Stimulated activated naive CD8-positive, alpha-beta T cell treated with anti-CD3 and anti-CD28 coated beads, Interleukin-15, Interleukin-2, amounts not matched to agents 100 ng/mL and 50 ng/mL, for 24 hours (primary cell): Measurements from ENCODE around the gene CSNK1G1.
"Not testable (repeated sequence)": the region's sequence is repeated elsewhere in the genome, so short reads cannot be mapped to it uniquely, and the experiment has no call there.

Experiments
- H3K27ac Mint-ChIP-seq: one replicate; pipeline ENCODE4 v1.8.0; 2021; ENCODE audit warnings: mild to moderate bottlenecking, mixed read lengths
- H3K27me3 Mint-ChIP-seq: one replicate; pipeline ENCODE4 v1.8.0; 2021; ENCODE audit warnings: mixed read lengths
- H3K36me3 Mint-ChIP-seq: one replicate; pipeline ENCODE4 v1.8.0; 2021; ENCODE audit warnings: low read depth, mixed read lengths
- H3K4me1 Mint-ChIP-seq: one replicate; pipeline ENCODE4 v1.8.0; 2021; ENCODE audit warnings: low read depth, mixed read lengths
- H3K4me3 Mint-ChIP-seq: one replicate; pipeline ENCODE4 v1.8.0; 2021; ENCODE audit warnings: mild to moderate bottlenecking, mixed read lengths
- H3K9me3 Mint-ChIP-seq: one replicate; pipeline ENCODE4 v1.8.0; 2021; ENCODE audit warnings: mixed read lengths

The CSNK1G1 gene

DNA sequence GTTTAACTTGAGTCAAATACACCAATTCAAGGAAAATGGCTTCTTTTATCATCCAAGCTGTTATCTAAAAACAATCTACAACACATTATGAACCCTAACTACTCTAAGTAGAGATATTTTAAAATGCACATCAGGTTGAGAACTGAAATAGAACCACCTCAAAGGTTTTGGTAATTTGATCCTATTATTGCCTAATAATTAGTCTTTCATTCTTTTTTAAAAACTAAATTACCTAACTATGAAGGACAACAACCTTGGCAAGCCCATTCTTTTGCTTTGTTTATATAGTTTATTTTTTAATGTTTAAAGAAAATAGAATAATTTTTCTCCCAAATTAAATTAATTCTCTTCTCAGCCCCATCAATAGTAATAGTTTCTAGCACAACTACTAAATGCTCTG is 132.1 kb downstream of the CSNK1G1 start:
- H3K4me3 Mint-ChIP-seq: no peak overlapping the region
- H3K36me3 Mint-ChIP-seq: peaks cover 19% of the 10 kb centered on the region

DNA sequence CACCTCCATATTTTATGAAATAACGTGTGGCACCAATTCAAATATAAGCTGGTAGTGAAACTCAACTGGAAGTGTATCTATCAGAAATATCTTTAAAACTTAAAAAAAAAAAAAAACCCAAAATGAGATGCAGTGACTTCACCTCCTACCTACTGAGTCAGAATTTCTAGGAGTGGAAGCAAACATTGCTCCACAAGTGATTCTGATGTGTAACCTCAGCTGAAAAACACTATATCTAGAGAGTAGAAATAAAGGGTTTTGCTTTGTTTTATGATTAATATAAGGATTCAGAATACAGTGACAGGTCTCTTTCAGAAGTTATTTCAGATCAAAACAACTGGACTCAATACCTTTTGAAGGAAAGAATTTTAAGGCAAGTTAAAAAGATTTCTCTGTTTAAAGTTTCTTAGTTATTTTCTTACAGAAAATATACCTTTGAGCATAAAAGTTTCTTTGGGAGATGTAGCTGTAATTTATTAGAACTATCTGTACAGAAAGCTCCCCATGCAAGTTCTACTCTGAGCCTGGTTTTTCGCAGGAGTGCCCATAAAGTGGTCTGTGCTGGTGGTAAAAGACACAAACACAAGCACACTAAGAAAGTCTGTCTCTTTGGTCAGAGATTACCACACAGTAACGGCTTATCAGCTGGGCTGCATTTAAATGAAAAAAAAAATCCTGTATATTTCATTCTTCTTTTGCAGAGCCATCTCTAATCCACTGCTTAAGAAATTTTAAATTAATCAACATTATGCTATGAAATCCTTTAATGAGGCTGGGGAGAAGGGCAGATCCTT is 133.2 kb downstream of the CSNK1G1 start:
- H3K4me3 Mint-ChIP-seq: no peak overlapping the region

More for the DNA sequence above, 132.1 kb downstream of the CSNK1G1 start:
- Mint-ChIP-seq H3K27me3 (no peaks in the 10 kb centered on the region), H3K4me1 (peaks cover 24% of the 10 kb centered on the region), H3K9me3 (no peaks in the 10 kb centered on the region), H3K27ac (no peak overlapping the region)

DNA sequence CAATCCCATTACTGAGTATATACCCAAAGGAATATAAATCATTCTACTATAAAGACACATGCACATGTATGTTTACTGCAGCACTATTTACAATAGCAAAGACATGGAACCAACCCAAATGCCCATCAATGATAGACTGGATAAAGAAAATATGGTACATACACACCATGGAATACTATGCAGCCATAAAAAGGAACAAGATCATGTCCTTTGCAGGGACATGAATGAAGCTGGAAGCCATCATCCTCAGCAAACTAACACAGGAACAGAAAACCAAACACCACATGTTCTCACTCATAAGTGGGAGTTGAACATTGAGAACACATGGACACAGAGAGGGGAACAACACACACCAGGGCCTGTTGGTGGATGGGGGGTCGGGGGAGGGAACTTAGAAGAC is 134.1 kb downstream of the CSNK1G1 start:
- not testable (repeated sequence) for H3K27ac Mint-ChIP-seq, H3K27me3 Mint-ChIP-seq, H3K4me3 Mint-ChIP-seq, H3K9me3 Mint-ChIP-seq
- H3K4me1 Mint-ChIP-seq: peaks cover 20% of the 10 kb centered on the region
- peaks cover 10% of the 10 kb centered on the region for H3K36me3 Mint-ChIP-seq

More for the DNA sequence above, 133.2 kb downstream of the CSNK1G1 start:
- no peaks in the 10 kb centered on the region for H3K27me3 Mint-ChIP-seq
- H3K4me1 Mint-ChIP-seq: peaks cover 20% of the 10 kb centered on the region
- no peak overlapping the region for H3K27ac Mint-ChIP-seq
- H3K9me3 Mint-ChIP-seq: no peaks in the 10 kb centered on the region
- peaks cover 17% of the 10 kb centered on the region for H3K36me3 Mint-ChIP-seq

DNA sequence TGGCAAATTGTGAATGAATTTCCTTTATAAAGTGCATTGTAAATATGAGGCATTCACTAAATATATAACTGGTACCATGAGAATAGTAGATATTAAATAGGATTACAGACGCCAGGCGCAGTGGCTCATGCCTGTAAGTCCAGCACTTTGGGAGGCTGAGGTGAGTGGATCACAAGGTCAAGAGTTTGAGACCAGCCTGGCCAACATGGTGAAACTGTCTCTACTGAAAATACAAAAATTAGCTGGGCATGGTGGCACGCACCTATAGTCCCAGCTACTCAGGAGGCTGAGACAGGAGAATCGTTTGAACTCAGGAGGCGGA is 138.6 kb downstream of the CSNK1G1 start:
- not testable (repeated sequence) for H3K4me1 Mint-ChIP-seq, H3K27ac Mint-ChIP-seq, H3K4me3 Mint-ChIP-seq, H3K27me3 Mint-ChIP-seq, H3K9me3 Mint-ChIP-seq
- H3K36me3 Mint-ChIP-seq: peaks cover 24% of the 10 kb centered on the region

DNA sequence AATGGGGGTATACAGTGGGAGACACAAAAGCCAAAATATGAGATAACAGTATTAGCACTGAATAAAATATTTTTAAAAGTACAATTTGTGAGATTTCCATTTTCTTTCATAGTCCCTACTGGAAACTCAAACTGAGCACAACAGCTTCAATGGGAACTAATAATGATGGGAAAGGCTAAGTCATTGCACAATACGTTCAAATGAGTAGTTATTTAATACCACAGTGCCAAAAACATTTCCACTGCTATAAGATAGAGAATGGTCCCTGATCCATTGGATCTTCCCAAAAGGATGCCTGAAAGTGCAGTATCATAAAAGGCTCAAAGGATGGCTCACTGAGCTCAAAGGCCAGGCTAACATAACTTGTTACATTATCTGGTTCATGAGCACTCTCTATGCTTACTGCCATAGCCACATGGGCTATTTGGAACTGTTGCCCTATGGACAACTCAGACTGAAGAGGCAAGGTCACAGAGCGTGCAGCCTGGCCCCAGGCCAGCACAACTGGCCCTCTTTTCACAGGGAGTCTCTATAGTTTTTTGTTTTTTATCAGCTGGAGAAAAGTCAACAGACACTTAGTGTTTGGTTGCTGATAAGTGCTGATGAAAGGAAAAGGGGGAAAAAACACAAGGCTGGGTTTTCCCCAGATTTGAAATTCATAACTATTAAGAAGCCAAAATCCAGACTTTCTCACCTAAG is 139.1 kb downstream of the CSNK1G1 start:
- Mint-ChIP-seq H3K4me3 (no peak overlapping the region), H3K27ac (no peak overlapping the region), H3K4me1 (peaks cover 4% of the 10 kb centered on the region), H3K36me3 (peaks cover 26% of the 10 kb centered on the region), H3K9me3 (no peaks in the 10 kb centered on the region), H3K27me3 (no peaks in the 10 kb centered on the region)

DNA sequence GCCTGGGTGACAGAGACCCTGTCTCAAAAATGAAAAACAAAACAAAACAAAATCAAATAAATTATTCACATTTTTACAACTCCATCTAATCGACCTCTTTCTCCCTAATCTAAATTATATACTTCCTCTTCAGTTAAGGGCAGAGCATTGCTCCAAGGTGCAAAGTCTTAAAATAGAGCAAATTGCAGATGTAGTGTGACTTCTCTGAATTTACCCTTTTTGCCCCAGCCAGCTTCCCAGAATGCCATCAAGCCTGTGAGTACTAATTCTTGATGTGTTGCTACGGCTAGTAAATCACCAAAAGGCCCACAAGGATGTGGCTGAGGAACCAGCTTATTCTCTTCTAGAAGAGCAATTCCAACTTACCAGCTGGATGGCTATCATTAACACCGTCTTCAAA is 139.8 kb downstream of the CSNK1G1 start:
- Mint-ChIP-seq H3K27me3 (no peaks in the 10 kb centered on the region), H3K36me3 (peaks cover 23% of the 10 kb centered on the region), H3K9me3 (no peaks in the 10 kb centered on the region), H3K27ac (no peak overlapping the region), H3K4me1 (no peaks in the 10 kb centered on the region), H3K4me3 (no peak overlapping the region)

DNA sequence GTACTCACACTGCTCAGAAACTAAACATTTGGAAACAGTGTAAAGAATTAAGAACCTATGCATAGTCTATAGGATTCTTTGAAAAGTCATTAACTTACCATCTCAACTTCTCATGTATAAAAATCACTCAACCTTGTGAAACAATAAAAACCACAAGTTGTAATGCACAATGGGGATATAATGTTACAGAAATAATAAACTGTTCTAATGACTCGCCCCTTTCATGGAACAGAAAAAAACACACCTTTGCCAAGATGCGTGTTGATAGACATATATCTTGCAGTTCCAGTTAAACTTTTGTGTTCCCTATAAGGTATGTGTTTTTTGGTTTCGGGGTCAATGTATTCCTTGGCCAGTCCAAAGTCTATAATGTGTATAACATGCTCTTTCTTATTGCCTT is 142.3 kb downstream of the CSNK1G1 start:
- Mint-ChIP-seq H3K4me1 (peaks cover 7% of the 10 kb centered on the region), H3K9me3 (no peaks in the 10 kb centered on the region), H3K4me3 (no peak overlapping the region), H3K27ac (no peak overlapping the region), H3K36me3 (peaks cover 23% of the 10 kb centered on the region), H3K27me3 (no peaks in the 10 kb centered on the region)

DNA sequence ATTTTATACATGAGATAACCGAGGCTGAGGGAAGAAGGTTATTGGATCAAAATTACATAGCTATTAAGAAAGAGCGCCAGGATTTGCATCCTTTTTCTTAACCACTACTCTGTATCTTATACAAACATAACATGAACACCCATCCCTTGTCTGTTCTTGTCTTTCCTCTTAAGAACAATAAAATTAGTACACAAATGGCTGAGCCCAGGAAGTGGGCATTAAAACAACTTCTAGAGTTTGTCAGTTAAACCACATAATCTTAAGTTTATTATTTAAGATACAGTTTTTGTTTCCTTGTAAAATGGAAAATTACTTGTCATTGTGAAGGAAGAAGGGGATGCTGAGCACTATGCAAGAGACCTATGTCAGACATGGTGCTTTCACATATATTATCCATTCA is 144.3 kb downstream of the CSNK1G1 start:
- Mint-ChIP-seq H3K4me1 (peaks cover 7% of the 10 kb centered on the region), H3K27ac (no peak overlapping the region), H3K27me3 (no peaks in the 10 kb centered on the region), H3K9me3 (no peaks in the 10 kb centered on the region), H3K36me3 (peaks cover 27% of the 10 kb centered on the region), H3K4me3 (no peak overlapping the region)

DNA sequence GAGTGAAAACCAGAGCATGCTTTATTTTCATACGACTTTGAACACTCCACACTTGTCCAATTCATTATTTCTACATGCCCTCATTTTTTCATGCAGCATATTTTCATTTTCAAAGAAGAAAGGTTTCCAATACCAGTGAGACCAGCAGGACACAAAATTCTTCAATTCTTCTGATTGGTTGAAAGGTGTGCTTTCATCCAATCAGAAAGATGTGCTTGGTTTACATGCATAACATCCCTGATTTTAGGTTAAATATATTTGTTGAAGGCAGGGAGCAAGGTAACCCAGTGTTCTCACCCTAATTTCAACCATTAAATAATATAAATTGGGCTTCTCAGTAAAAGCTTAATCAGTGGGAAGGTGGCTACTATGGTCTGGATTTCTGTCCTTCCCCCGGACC is 145.6 kb downstream of the CSNK1G1 start:
- no peaks in the 10 kb centered on the region for H3K9me3 Mint-ChIP-seq
- peaks cover 27% of the 10 kb centered on the region for H3K36me3 Mint-ChIP-seq
- H3K27me3 Mint-ChIP-seq: no peaks in the 10 kb centered on the region
- H3K4me3 Mint-ChIP-seq: no peak overlapping the region
- H3K4me1 Mint-ChIP-seq: peaks cover 7% of the 10 kb centered on the region
- no peak overlapping the region for H3K27ac Mint-ChIP-seq

DNA sequence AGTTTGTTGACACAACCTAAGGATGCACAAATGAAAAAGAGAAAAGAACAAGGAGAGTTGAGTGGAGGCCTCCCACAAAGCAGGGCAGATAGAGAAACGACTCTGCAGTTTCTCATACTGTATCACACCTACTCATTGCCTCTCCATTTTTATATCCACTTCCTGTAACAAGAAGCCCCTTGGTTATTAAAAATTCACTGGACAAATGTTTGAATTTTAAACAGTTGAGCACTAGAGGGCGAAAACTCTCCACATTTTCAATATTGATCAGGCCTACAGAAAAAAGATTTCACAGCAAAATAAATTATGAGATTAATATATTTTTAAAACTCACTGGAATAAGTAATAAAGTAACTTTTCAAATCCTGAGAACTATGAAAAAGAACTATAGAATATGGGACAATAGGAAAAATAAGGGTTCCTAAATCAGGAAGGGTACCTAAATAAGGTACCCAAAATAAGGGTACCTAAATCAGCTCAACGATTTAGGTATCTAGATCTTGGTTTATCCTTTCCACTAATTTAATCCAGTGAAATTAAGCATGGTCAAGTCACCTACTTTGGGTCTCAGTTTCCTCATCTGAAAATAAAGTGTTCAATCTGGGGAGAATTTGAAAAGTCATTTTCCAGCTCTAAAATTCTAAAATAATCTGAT is 146.2 kb downstream of the CSNK1G1 start:
- Mint-ChIP-seq H3K27ac (no peak overlapping the region), H3K36me3 (peaks cover 27% of the 10 kb centered on the region), H3K4me1 (peaks cover 7% of the 10 kb centered on the region), H3K27me3 (no peaks in the 10 kb centered on the region), H3K9me3 (no peaks in the 10 kb centered on the region), H3K4me3 (no peak overlapping the region)

DNA sequence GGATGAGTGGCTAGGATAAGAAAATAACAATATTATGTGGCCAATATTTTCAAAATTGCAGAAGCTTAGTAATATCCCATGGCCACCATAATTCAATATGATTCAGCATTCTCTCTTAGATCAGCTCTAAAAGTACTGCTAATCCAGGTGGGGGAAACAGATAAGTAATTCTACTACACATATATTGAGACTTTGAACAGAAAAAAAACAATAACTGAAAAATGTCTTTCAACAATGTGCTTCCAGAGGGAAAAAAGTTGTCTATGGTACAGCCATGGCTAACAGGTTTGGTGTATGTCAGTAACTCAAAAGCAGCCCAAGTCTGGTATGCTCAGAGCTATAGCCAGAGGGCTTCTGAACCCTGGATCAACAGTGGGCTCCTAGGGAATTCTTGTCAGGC is 150.8 kb downstream of the CSNK1G1 start:
- Mint-ChIP-seq H3K4me1 (peaks cover 7% of the 10 kb centered on the region), H3K27me3 (no peaks in the 10 kb centered on the region), H3K27ac (peak overlapping the region; percentile 50), H3K4me3 (no peak overlapping the region), H3K36me3 (peaks cover 31% of the 10 kb centered on the region), H3K9me3 (no peaks in the 10 kb centered on the region)

DNA sequence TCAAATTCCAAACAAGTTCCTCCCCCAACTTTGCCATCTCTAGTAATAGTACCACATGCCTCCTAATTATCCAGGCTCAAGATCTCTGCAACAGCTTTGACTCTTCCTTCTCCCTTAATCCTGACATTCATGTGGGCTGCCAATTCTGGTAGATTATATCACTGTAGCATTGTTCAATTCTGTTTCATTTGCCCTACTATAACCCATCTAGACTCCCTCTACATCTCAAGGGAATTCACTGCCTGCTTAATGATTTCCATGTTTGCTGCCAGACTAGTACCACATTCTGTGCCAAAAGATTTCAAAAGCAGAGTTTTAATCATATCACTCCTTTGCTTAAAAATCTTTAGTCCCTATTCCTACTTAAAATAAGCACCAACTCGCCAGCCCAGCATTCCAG is 158.5 kb downstream of the CSNK1G1 start:
- no peak overlapping the region for H3K4me3 Mint-ChIP-seq
- H3K9me3 Mint-ChIP-seq: no peaks in the 10 kb centered on the region
- H3K4me1 Mint-ChIP-seq: no peaks in the 10 kb centered on the region
- H3K36me3 Mint-ChIP-seq: peaks cover 51% of the 10 kb centered on the region
- H3K27ac Mint-ChIP-seq: no peak overlapping the region
- no peaks in the 10 kb centered on the region for H3K27me3 Mint-ChIP-seq

DNA sequence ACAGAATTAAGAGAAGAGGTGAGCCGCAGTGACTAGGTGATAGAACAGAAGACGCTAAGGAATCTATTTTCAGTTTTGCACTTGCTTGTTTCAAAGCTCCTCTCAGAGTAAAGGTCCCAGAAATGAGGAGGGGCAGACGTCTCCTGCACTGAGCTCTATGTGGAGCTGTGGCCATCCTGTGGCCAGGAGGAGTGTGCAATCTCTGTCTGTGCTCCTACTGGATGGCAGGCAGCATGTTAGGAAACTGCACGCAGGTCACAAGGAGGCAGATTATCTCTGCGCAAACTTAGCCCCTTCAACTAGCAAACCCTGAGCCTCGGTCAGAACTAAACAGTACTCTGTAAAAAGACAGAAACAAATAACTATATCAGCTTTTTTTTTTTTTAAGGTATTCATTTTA is 162.0 kb downstream of the CSNK1G1 start:
- Mint-ChIP-seq H3K4me3 (no peak overlapping the region), H3K27me3 (no peaks in the 10 kb centered on the region), H3K4me1 (no peaks in the 10 kb centered on the region), H3K36me3 (peaks cover 41% of the 10 kb centered on the region), H3K9me3 (no peaks in the 10 kb centered on the region), H3K27ac (no peak overlapping the region)

DNA sequence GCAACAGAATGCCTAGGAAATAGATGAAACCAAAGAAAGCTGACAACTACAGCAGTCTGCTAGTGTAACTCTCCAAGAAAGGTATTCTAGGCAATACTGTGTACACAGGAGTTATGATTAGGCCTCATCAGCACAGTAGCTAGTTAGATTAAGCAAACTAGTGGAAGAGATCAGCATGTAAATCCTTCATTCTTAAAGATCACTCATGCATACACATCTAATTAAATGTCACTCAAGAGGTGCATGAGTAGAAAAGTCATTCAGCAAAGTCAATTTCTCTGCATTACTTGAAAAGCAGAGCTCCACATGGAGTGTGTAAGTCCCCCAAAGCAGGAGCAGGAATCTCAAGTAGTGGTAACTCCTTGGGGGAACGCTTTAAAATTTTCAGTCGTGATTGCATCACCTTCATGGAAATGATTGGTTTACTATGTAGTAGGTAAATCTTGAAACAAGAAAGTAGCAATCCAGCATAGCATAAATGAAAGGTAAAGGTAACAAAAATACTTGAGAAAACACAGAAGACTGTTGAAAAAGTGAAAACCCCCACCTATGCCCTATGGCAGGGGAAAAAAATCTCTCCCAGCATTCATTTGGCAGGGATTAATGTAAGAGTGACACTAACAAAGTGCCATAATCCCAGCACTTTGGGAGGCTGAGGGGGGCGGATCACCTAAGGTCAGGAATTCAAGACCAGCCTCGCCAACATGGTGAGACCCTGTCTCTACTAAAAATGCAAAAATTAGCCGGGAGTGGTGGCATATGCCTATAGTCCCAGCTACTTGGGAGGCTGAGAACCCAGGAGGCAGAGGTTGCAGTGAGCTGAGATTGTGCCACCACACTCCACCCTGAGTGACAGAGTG is 163.8 kb downstream of the CSNK1G1 start:
- H3K4me3 Mint-ChIP-seq: no peak overlapping the region

More for the DNA sequence above, 163.8 kb downstream of the CSNK1G1 start:
- Mint-ChIP-seq H3K27ac (no peak overlapping the region), H3K9me3 (no peaks in the 10 kb centered on the region), H3K4me1 (peaks cover 14% of the 10 kb centered on the region), H3K36me3 (peaks cover 44% of the 10 kb centered on the region), H3K27me3 (no peaks in the 10 kb centered on the region)
